ENCODE results near the gene SPTLC1. TPM values are rescaled to one million over a fixed set of nuclear protein-coding genes. Genes with fewer than 3 reads are reported as not detected.
"Not testable (repeated sequence)": the region's sequence is repeated elsewhere in the genome, so short reads cannot be mapped to it uniquely, and the experiment has no call there.

Gene SPTLC1
- total RNA-seq, 4 donors from 2014 or later, result 50.0 to 57.8 (median 52.5) TPM

DNA sequence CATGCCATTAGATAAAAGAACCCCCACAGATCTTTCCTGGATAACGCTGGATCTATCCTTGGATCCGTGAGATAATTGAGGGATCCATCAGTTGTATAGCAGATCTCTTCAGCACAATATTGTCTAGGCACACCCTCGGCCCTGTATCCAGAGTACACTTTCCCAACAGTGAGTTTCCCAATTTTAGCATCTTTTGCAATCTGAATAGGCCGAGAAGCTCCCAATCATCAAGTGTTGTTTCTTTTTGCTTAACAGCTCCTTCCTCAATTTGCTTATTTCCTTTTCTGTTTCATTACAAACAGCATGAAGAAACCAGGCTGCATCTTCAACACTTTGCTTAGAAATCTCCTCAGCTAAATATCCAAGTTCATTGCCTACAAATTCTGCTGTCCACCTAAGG is 4.4 kb upstream of the SPTLC1 start:
- no peaks in the 10 kb centered on the region for H3K9me3 ChIP-seq
- H3K27me3 ChIP-seq, result no peaks in the 10 kb centered on the region
- TF ChIP-seq EP300 (IDR thresholded peaks at IDR 0.05), result no peak
- no peak for TF ChIP-seq POLR2AphosphoS5 (IDR thresholded peaks at IDR 0.05)
- TF ChIP-seq, protein P1, sequence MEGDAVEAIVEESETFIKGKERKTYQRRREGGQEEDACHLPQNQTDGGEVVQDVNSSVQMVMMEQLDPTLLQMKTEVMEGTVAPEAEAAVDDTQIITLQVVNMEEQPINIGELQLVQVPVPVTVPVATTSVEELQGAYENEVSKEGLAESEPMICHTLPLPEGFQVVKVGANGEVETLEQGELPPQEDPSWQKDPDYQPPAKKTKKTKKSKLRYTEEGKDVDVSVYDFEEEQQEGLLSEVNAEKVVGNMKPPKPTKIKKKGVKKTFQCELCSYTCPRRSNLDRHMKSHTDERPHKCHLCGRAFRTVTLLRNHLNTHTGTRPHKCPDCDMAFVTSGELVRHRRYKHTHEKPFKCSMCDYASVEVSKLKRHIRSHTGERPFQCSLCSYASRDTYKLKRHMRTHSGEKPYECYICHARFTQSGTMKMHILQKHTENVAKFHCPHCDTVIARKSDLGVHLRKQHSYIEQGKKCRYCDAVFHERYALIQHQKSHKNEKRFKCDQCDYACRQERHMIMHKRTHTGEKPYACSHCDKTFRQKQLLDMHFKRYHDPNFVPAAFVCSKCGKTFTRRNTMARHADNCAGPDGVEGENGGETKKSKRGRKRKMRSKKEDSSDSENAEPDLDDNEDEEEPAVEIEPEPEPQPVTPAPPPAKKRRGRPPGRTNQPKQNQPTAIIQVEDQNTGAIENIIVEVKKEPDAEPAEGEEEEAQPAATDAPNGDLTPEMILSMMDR (IDR thresholded peaks at IDR 0.05), result no peak
- TF ChIP-seq POLR2A (IDR thresholded peaks at IDR 0.05; ENCODE audit: low read depth), result no peak
- no peak for DNase-seq (ENCODE audit: extremely low spot score)
- WGBS, result 57% methylated on average over 4 of the region's 4 CpGs
- intact Hi-C loops (cut with DNase I), result loop anchor here (10.0 kb wide), 2 partner anchors 165 to 375 kb away; partner anchors contain the start of gene ROR2
- peaks cover under 1 to 7% (median 3%) of the 10 kb centered on the region in 4 donors for H3K4me1 ChIP-seq
- H3K27ac ChIP-seq (replicated peaks in 1 of 4), result no peak overlapping the region
- H3K36me3 ChIP-seq, result no peaks in the 10 kb centered on the region
- H3K4me3 ChIP-seq, result no peak overlapping the region

DNA sequence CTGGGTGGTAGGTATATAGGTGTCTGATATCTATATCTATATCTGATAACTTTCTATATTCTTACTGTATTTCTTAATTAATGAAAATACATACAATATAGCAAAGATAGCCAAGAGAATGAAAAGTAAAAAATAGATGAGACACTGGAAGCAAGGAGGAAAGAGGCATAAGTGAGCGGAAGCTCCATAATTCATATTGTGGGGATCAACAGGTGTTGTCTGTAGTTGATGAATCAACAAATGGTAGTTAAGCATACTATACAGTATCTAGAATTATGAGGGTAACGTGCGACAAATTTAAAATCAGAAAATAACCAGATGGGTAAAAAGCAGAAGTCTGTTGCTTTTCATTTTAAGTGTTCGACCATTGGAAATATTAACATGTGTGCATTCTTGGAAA is 7.1 kb downstream of the SPTLC1 start:
- intact Hi-C loops (cut with DNase I), result no loop called here
- Histone ChIP-seq H3K4me1 (peaks cover 0 to 8% (median 6%) of the 10 kb centered on the region in 4 donors), H3K4me3 (no peak overlapping the region), H3K36me3 (peaks cover 35 to 65% (median 45%) of the 10 kb centered on the region in 4 donors), H3K27ac (replicated peaks in 1 of 4) (no peak overlapping the region), H3K9me3 (no peaks in the 10 kb centered on the region), H3K27me3 (no peaks in the 10 kb centered on the region)
- 90% methylated on average over 4 of the region's 4 CpGs for WGBS
- no peak for DNase-seq (ENCODE audit: extremely low spot score)
- TF ChIP-seq POLR2AphosphoS5 (IDR thresholded peaks at IDR 0.05) (no peak), POLR2A (IDR thresholded peaks at IDR 0.05; ENCODE audit: low read depth) (no peak)
- TF ChIP-seq, protein P1 (IDR thresholded peaks at IDR 0.05), result no peak

DNA sequence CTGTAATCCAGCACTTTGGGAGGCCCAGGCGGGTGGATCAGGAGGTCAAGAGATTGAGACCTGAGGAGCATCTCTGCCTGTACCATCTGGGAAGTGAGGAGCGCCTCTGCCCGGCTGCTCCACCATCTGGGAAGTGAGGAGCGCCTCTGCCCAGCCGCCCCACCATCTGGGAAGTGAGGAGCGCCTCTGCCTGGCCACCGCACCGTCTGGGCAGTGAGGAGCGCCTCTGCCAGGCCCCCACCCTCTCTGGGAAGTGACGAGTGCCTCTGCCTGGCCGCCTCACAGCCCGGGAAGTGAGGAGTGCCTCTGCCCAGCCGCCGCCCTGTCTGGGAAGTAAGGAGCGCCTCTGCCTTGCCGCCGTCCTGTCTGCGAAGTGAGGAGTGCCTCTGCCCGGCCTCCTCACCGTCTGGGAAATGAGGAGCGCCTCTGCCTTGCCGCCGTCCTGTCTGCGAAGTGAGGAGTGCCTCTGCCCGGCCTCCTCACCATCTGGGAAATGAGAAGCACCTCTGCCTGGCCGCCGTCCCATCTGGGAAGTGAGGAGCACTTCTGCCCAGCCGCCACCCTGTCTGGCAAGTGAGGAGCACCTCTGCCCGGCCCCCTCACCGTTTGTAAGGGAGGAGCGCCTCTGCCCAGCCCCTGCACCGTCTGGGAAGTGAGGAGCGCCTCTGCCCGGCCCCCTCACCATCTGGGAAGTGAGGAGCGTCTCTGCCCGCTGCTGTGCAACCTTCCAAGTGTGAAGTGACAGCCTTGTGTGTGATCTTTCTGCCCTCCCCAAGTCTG is 9.6 kb downstream of the SPTLC1 start:
- H3K9me3 ChIP-seq; DNase-seq (ENCODE audit: extremely low spot score); H3K27ac ChIP-seq (replicated peaks in 1 of 4); H3K4me1 ChIP-seq; intact Hi-C loops (cut with DNase I); H3K27me3 ChIP-seq; H3K4me3 ChIP-seq: not testable (repeated sequence)
- 95% methylated on average over 24 of the region's 36 CpGs for WGBS
- H3K36me3 ChIP-seq, result peaks cover 36 to 59% (median 41%) of the 10 kb centered on the region in 4 donors

DNA sequence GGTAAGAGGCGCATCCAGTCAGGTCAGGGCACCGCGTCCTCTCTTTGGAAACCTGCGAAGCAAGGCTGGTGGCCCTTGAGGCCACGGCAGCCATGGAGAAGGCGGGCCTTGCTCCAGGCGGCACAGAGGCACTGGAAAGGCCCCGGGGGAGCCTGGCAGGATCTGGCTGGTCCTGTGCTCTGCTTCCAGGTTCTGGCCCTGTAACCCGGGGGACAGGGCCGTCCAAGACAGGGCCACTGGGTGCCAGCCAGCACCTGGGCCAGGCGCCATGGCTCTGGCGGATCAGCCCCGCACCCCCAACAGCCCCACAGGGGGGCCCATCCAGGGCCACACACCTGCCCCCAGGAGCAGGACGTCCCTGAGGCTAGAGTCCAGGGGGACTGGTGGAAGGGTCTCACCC is 11.6 kb downstream of the SPTLC1 start:
- 98% methylated on average over 9 of the region's 14 CpGs for WGBS
- intact Hi-C loops (cut with DNase I), result not testable (repeated sequence)

DNA sequence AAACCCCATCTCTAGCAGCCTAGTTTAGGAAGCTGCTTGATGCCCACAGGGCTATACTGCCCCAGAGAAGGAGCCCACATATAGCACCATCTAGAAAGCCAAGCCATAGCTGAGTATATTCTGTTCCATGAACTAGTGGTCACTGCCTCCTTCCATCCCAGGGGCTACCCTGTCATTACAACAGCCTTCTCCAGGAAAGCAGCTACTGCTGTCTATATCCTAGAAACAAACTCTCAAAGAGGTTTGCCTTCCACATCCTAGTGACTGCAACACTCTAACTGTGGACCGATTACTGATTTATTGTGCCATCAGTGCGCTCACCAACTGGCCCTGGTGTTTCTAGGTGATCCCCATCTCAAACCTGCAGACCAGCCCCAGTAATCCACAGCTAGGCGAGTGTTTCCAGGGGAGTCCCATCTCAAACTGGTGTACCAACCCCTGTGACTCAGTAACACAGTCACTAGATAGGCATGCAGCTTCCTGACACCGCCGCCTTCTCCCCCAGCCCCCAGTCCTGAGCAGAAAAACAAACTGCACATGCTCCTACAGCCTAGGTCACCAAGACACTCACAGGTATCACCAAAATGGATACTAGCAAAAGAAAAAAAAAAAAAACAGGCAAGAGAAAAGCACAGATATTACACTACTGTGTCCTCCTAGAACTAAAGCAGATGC is 14.8 kb downstream of the SPTLC1 start:
- H3K4me3 ChIP-seq, result no peak overlapping the region
- peaks cover 13 to 31% (median 22%) of the 10 kb centered on the region in 4 donors for H3K36me3 ChIP-seq
- peaks cover 0 to 7% (median 0%) of the 10 kb centered on the region in 4 donors for H3K4me1 ChIP-seq
- H3K27ac ChIP-seq (replicated peaks in 1 of 4), result no peak overlapping the region
- 94% methylated on average over 5 of the region's 5 CpGs for WGBS
- H3K9me3 ChIP-seq, result no peaks in the 10 kb centered on the region
- intact Hi-C loops (cut with DNase I), result no loop called here
- H3K27me3 ChIP-seq, result no peaks in the 10 kb centered on the region
- no peak for DNase-seq (ENCODE audit: extremely low spot score)
- TF ChIP-seq EP300 (IDR thresholded peaks at IDR 0.05) (no peak), POLR2AphosphoS5 (IDR thresholded peaks at IDR 0.05) (no peak), POLR2A (IDR thresholded peaks at IDR 0.05; ENCODE audit: low read depth) (no peak)
- TF ChIP-seq, protein P1 (IDR thresholded peaks at IDR 0.05), result no peak

More for the DNA sequence above, 11.6 kb downstream of the SPTLC1 start:
- H3K9me3 ChIP-seq; DNase-seq (ENCODE audit: extremely low spot score); H3K4me1 ChIP-seq; H3K4me3 ChIP-seq; H3K27me3 ChIP-seq; H3K27ac ChIP-seq (replicated peaks in 1 of 4): not testable (repeated sequence)
- H3K36me3 ChIP-seq, result peaks cover 36 to 59% (median 41%) of the 10 kb centered on the region in 4 donors
